ENCODE measurements around the gene ZBTB49.

The ZBTB49 gene

DNA sequence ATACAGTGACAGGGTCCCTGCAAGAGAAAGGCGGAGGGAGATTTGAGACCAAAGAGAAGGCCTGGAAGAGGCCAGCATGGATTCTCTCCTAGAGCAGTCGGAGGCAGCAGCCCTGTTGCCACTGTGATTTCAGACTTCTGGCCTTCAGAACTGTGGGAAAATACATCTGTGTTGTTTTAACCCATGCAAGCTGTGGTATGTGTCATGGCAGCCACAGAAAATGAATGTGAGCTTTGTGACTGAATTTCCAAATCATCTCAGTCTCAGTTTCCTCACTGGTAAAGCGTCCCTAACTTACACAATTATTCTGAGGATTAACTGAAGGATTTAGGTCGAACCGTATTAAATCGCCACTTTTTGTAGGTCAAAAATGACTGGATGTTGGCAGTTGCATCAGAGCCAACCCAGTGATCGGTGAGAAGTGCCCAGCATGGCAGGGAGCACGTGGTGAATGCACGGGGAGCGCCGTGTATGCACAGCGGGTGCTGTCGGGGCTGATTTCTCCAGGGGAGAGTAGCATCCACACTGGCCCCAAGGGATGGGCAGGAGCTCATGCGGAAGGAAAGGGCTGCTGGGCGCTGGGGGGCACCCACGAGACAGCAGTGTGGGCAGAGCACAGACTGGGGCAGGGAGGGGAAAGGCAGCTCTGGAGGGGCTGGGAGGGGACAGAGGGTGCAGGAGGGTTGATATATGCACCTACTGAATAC, 73.1 kb downstream of the ZBTB49 start:
- DNase-seq, result no peak

DNA sequence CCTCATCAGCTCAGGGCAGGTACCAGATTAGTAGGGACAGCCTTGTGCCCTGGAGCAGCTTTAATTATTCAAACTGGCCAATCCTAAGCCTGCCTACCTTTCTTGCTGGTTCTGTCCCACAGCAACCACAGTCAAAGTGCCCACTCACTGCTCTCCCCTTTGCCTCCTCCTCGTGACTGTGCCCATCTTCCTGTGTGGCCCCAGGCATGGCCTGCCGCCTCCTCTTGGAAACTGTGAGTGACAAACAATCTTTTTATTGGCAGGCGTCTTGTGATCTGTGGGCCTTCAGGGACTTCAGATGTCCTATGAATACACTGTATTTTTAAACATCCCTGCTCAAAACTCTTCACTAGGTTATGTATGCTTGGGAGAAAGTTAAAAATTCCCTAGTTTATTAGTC, 74.0 kb downstream of the ZBTB49 start:
- no peak for DNase-seq

DNA sequence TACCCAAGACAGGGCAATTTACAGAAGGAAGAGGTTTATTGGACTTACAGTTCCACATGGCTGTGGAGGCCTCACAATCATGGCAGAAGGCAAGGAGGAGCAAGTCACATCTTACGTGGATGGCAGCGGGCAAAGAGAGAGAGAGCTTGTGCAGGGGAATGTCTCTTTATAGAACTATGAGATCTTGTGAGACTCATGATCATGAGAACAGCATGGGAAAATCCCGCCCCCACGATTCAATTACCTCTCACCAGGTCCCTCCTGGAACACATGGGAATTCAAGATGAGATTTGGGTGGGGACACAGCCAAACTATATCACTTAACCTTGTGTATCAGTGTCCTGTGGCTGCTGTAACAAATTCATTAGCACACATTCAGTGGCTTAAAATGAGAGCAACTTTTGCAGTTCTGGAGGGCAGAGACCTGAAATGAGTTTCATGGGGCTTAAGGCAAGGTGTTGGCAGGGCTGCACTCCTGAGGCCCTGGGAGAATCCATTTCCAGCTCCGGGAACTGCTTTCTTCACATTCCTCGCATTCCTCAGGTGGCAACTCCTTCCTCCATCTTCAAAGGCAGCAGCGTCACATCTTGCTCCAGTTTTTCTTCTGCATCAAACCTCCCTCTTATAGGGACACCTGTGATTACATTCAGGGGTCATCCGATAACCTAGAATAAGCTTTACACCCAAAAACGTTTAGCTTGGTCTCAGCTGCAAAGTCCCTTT, 74.6 kb downstream of the ZBTB49 start:
- no peak for DNase-seq

DNA sequence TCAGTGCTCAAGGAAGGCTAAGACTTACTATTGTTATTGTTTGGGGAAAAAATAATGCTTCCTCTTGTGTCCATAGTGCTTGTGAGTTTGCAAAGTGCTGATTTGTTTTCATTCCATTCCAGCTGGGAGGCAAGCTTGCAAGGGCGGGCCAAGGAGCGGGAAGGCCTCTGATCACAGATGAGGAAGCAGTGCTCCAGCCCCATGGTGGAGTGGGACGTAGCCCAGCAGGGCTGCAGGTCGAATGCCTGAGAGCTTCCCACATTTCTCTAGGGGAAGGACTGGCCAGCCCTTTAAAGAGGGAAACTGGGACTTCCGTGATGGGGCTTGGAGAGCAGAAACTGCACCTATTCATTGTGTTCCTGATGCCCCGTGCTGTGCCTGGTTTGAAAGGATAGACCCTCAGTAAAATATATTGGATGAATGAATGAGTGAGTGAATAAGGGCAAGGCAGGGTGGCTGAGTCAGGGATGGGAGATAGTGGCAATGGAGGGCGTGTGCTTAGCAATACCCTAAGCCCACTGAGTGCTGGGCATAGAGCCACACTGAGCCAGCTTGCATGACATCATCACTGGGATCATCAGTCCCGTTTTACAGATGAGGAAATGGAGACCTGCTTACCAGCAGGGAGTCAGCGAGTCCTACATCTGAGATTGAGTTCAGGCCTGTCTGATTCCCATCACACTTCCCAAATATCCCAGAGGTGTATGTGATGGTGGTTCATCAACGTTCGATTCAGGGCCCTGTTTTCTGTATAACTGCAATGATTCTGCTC, 78.9 kb downstream of the ZBTB49 start:
- DNase-seq, result no peak

Data from hippocampal formation (tissue), 2 donors.